ENCODE results near the gene SSTR4.

- TF ChIP-seq CTCF (conservative IDR thresholded peaks at IDR 0.05; ENCODE audit: low read length) (peak; percentile 79), EZH2phosphoT487 (IDR thresholded peaks at IDR 0.05; ENCODE audit: borderline replicate concordance) (no peak)
Observed at GRCh38 chr20:23050847-23051627, 15.9 kb downstream of the SSTR4 start.
